GM12801 (cell line): Measurements from ENCODE around the gene PLXNA2.

Experiments
- CTCF ChIP-seq: IDR thresholded peaks from one replicate; pipeline ENCODE4 v1.5.1; 2011; ENCODE audit warnings: control low read depth; ENCODE audit not compliant: insufficient read length; ENCODE audit errors: extremely low read depth

PLXNA2 gene

GRCh38 chr1:208239473-208240381, 4.5 kb downstream of the PLXNA2 start:
- no peak for TF ChIP-seq CTCF

GRCh38 chr1:208238710-208239472, 5.3 kb downstream of the PLXNA2 start:
- no peak for TF ChIP-seq CTCF

- TF ChIP-seq CTCF = no peak
These were observed 6.9 kb downstream of the PLXNA2 start for GRCh38 chr1:208237241-208237640.

GRCh38 chr1:208235982-208236761, 8.0 kb downstream of the PLXNA2 start:
- TF ChIP-seq CTCF = no peak

GRCh38 chr1:208235356-208235981, 8.7 kb downstream of the PLXNA2 start:
- no peak for TF ChIP-seq CTCF

- TF ChIP-seq CTCF = no peak
These were observed 9.5 kb downstream of the PLXNA2 start for GRCh38 chr1:208234721-208235120.
